K562 (cell line): ENCODE measurements around the gene CDC45. TPM values are rescaled to one million over a fixed set of nuclear protein-coding genes. Genes with fewer than 3 reads are reported as not detected.

Source experiments
- ARID3B ChIP-seq: fragments of 250-450 bp; sonication (Bioruptor Pico); IDR thresholded peaks from 2 replicates; pipeline ENCODE4 v1.4.0; 2020; ENCODE audit warnings: borderline replicate concordance
- BRF1 ChIP-seq: IDR thresholded peaks from 3 replicates; pipeline ENCODE4 v1.6.1; 2011; ENCODE audit warnings: borderline replicate concordance, mild to moderate bottlenecking; ENCODE audit not compliant: insufficient read length; ENCODE audit errors: extremely low read depth
- CBX5 ChIP-seq: IDR thresholded peaks from 2 replicates; pipeline ENCODE4 v1.6.1; 2014; ENCODE audit warnings: low read depth, borderline replicate concordance
- CTCF ChIP-seq, 3 experiments: IDR thresholded peaks in 2 of 3; conservative IDR thresholded peaks in 1 of 3; 2 replicates each; pipeline ENCODE4 v1.5.1; 2011 to 2012; ENCODE audit warnings: low read length in 3 of 3, mild to moderate bottlenecking in 3 of 3, control low read depth in 2 of 3, improper control_type of control experiment in 1 of 3, inconsistent platforms in 1 of 3, low read depth in 1 of 3, mixed read lengths in 1 of 3, moderate library complexity in 1 of 3; ENCODE audit not compliant: insufficient read depth in 2 of 3
- E2F1 ChIP-seq: sonication (generic); formaldehyde crosslinking; IDR thresholded peaks from 2 replicates; pipeline ENCODE4 v1.8.1; 2023; ENCODE audit warnings: mild to moderate bottlenecking, missing genetic modification reagents, moderate library complexity
- E2F4 ChIP-seq: sonication (generic); formaldehyde crosslinking; IDR thresholded peaks from 2 replicates; pipeline ENCODE4 v1.8.0; 2022; ENCODE audit warnings: mild to moderate bottlenecking, low read depth, missing genetic modification reagents
- KLF13 ChIP-seq: fragments of 450-650 bp; IDR thresholded peaks from 2 replicates; pipeline ENCODE4 v1.6.1; 2016; ENCODE audit warnings: missing genetic modification characterization, low read depth, mild to moderate bottlenecking, missing compliant biosample characterization, moderate library complexity, borderline replicate concordance
- MAFK ChIP-seq: IDR thresholded peaks from 2 replicates; pipeline ENCODE4 v1.6.1; 2011; ENCODE audit warnings: low read length, improper control_type of control experiment
- NELFE ChIP-seq: IDR thresholded peaks from 2 replicates; pipeline ENCODE4 v1.6.1; 2011; ENCODE audit warnings: mild to moderate bottlenecking; ENCODE audit not compliant: insufficient read depth, insufficient read length
- RAD21 ChIP-seq, 2 experiments: fragments of 250-450 bp in 1 of 2; fragments of 450-650 bp in 1 of 2; sonication (Bioruptor Pico) in 1 of 2; formaldehyde crosslinking in 1 of 2; IDR thresholded peaks in 1 of 2; conservative IDR thresholded peaks in 1 of 2; 2 replicates each; pipeline versions ENCODE4 v1.4.0 to v1.8.0; 2020 to 2022; ENCODE audit warnings: mild to moderate bottlenecking in 2 of 2, moderate library complexity in 1 of 2
- SAFB2 ChIP-seq: fragments of 200-400 bp; formaldehyde crosslinking; IDR thresholded peaks from 2 replicates; pipeline ENCODE4 v1.6.1; 2018; ENCODE audit warnings: borderline replicate concordance, low read length, low read depth, moderate library complexity; ENCODE audit not compliant: severe bottlenecking
- TAL1 ChIP-seq: fragments of 450-650 bp; IDR thresholded peaks from 2 replicates; pipeline ENCODE4 v1.6.1; 2016; ENCODE audit warnings: mild to moderate bottlenecking
- TFE3 ChIP-seq: fragments of 450-650 bp; formaldehyde crosslinking; IDR thresholded peaks from 2 replicates; pipeline ENCODE4 v1.4.0; 2020; ENCODE audit warnings: mild to moderate bottlenecking, mixed read lengths
- ZBED1 ChIP-seq: IDR thresholded peaks from 2 replicates; pipeline ENCODE4 v1.6.1; 2014
- ZBTB7A ChIP-seq: IDR thresholded peaks from 2 replicates; pipeline ENCODE4 v1.6.1; 2011; ENCODE audit warnings: low read depth, mild to moderate bottlenecking, low read length, moderate library complexity, borderline replicate concordance; ENCODE audit not compliant: control insufficient read depth
- ZNF232 ChIP-seq: sonication (generic); formaldehyde crosslinking; IDR thresholded peaks from 2 replicates; pipeline ENCODE4 v1.8.0; 2022; ENCODE audit warnings: mild to moderate bottlenecking, missing genetic modification reagents
- ZNF583 ChIP-seq: fragments of 250-450 bp; sonication (Bioruptor Pico); IDR thresholded peaks from 2 replicates; pipeline ENCODE4 v1.4.0; 2020
- ZNF76 ChIP-seq: fragments of 250-450 bp; sonication (Bioruptor Pico); IDR thresholded peaks from 2 replicates; pipeline ENCODE4 v1.4.0; 2020; ENCODE audit warnings: mild to moderate bottlenecking, moderate library complexity, borderline replicate concordance
- ZSCAN32 ChIP-seq: fragments of 450-650 bp; formaldehyde crosslinking; IDR thresholded peaks from 2 replicates; pipeline ENCODE4 v1.4.0; 2020; ENCODE audit warnings: mild to moderate bottlenecking, moderate library complexity
- polyA plus RNA-seq, 8 experiments: library from polyadenylated mRNA; depleted of rRNA in 4 of 8; stranded (reverse) in 5 of 8; unstranded in 3 of 8; fragments of >200 nt; fragmentation: Nextera tagmentation in 2 of 8; fragmentation: Illumina TruSeq in 1 of 8; extraction: Ambion mirVana in 2 of 8; extraction: Trizol in 1 of 8; gene quantifications; 2 replicates each; pipeline versions ENCODE4 v1.2.1 to v1.2.3, GENCODE V29; 2011 to 2014; ENCODE audit warnings: inconsistent platforms in 1 of 8, missing spikeins in 1 of 8
- total RNA-seq, 7 experiments: library from RNA; depleted of rRNA in 6 of 7; stranded (reverse); fragments of >200 nt in 6 of 7; fragmentation: Illumina TruSeq in 2 of 7; extraction: Trizol in 2 of 7; gene quantifications; 2 replicates each; pipeline versions ENCODE4 v1.2.1 to v1.2.3, GENCODE V29; 2011 to 2021; ENCODE audit warnings: low replicate concordance in 1 of 7

Gene CDC45
- total and polyA plus RNA-seq, 9 of the 15 experiments (the other 6 are each of a cell fraction or from before 2014, with no cell fraction given) = 251 to 580 (median 410) TPM

- TF ChIP-seq CTCF (IDR thresholded peaks at IDR 0.05 in 2 of 3, conservative IDR thresholded peaks at IDR 0.05 in 1 of 3; ENCODE audit: insufficient read depth in 2 of 3, low read depth in 1 of 3, low read length in 3 of 3) (peak in 2 of 3 experiments; percentile 58 to 77; a peak in 4 of 6 replicates), ZNF232 (CRISPR knock-in tag) (no peak), BRF1 (no peak), TFE3 (CRISPR knock-in tag) (no peak), ZBED1 (no peak), ZBTB7A (no peak), E2F1 (CRISPR knock-in tag) (peak; percentile 91), RAD21 (CRISPR knock-in tag; conservative IDR thresholded peaks at IDR 0.05 in 1 of 2, IDR thresholded peaks at IDR 0.05 in 1 of 2) (peak in 1 of 2 experiments; percentile 34; a peak in 3 of 4 replicates), ARID3B (CRISPR knock-in tag) (peak; percentile 27; the same call in 1 of the 2 replicates), ZNF583 (CRISPR knock-in tag) (0 out of 2 replicates have a peak, but pooled peaks have one; percentile 14), MAFK (no peak), SAFB2 (no peak), ZNF76 (CRISPR knock-in tag) (peak; percentile 45; the same call in 1 of the 2 replicates), ZSCAN32 (CRISPR knock-in tag) (no peak), E2F4 (CRISPR knock-in tag) (no peak), TAL1 (no peak), CBX5 (no peak), NELFE (no peak), KLF13 (0 out of 2 replicates have a peak, but pooled peaks have one; percentile 13)
Measured at GRCh38 chr22:19430890-19431541, 48.7 kb upstream of the CDC45 start (continued).
